Activated naive CD4-positive, alpha-beta T cell treated with Interleukin-2 at 50 U/mL for 16 hours (primary cell): ENCODE results near the gene DTNA.

Source experiments
- DNase-seq: peaks from one replicate; pipeline ENCODE4 v3.0.0-alpha.2; 2020

DTNA gene

GRCh38 chr18:34773961-34774766 is 64.1 kb downstream of the DTNA start:
- DNase-seq: no peak

- no peak for DNase-seq
Measured at GRCh38 chr18:34775461-34775860, 65.4 kb downstream of the DTNA start.

- no peak for DNase-seq
Measured at GRCh38 chr18:34779112-34779511, 69.0 kb downstream of the DTNA start.

- DNase-seq: no peak
Measured at GRCh38 chr18:34780856-34781255, 70.8 kb downstream of the DTNA start.

- DNase-seq: no peak
Measured at GRCh38 chr18:34783501-34783900, 73.4 kb downstream of the DTNA start.

GRCh38 chr18:34786162-34786741 is 76.2 kb downstream of the DTNA start:
- DNase-seq: no peak

- DNase-seq: no peak
Measured at GRCh38 chr18:34787931-34788532, 77.9 kb downstream of the DTNA start.

- DNase-seq: no peak
Measured at GRCh38 chr18:34789768-34790344, 79.8 kb downstream of the DTNA start.

- DNase-seq: no peak
Measured at GRCh38 chr18:34794348-34794747, 84.2 kb downstream of the DTNA start.

GRCh38 chr18:34795070-34795732 is 85.1 kb downstream of the DTNA start:
- no peak for DNase-seq

- no peak for DNase-seq
Measured at GRCh38 chr18:34796035-34796657, 86.0 kb downstream of the DTNA start.

GRCh38 chr18:34799291-34799690 is 89.2 kb downstream of the DTNA start:
- no peak for DNase-seq

GRCh38 chr18:34800381-34800780 is 90.3 kb downstream of the DTNA start:
- DNase-seq: no peak

- DNase-seq: no peak
Measured at GRCh38 chr18:34801774-34802173, 91.7 kb downstream of the DTNA start.

- DNase-seq: no peak
Measured at GRCh38 chr18:34802959-34803358, 92.9 kb downstream of the DTNA start.

GRCh38 chr18:34803877-34804400 is 93.8 kb downstream of the DTNA start:
- DNase-seq: no peak

- DNase-seq: no peak
Measured at GRCh38 chr18:34805103-34805877, 95.2 kb downstream of the DTNA start.

GRCh38 chr18:34805878-34806351 is 95.8 kb downstream of the DTNA start:
- no peak for DNase-seq

- no peak for DNase-seq
Measured at GRCh38 chr18:34806527-34806926, 96.4 kb downstream of the DTNA start.

- DNase-seq: no peak
Measured at GRCh38 chr18:34807106-34807796, 97.2 kb downstream of the DTNA start.

GRCh38 chr18:34808389-34808788 is 98.3 kb downstream of the DTNA start:
- DNase-seq: no peak
